SK-N-SH treated with all-trans-retinoic acid at 6 μM for 48 hours (cell line): Measurements from ENCODE around the gene ODAM.

Source experiments
- BACH2 ChIP-seq: fragments of 250-450 bp; sonication (Bioruptor Pico); IDR thresholded peaks from 2 replicates; pipeline ENCODE4 v1.9.0; 2021; ENCODE audit warnings: mild to moderate bottlenecking, borderline replicate concordance
- ISL1 ChIP-seq: fragments of 250-450 bp; sonication (Bioruptor Pico); IDR thresholded peaks from 2 replicates; pipeline ENCODE4 v2.1.2; 2022; ENCODE audit warnings: mild to moderate bottlenecking, moderate library complexity
- PATZ1 ChIP-seq: fragments of 250-450 bp; sonication (Bioruptor Pico); IDR thresholded peaks from 2 replicates; pipeline ENCODE4 v1.8.0; 2020; ENCODE audit warnings: mild to moderate bottlenecking, moderate library complexity, borderline replicate concordance
- PPARA ChIP-seq: fragments of 250-450 bp; sonication (Bioruptor Pico); IDR thresholded peaks from 2 replicates; pipeline ENCODE4 v1.5.0; 2020; ENCODE audit warnings: mild to moderate bottlenecking, borderline replicate concordance
- RARB ChIP-seq: fragments of 250-450 bp; sonication (Bioruptor Pico); IDR thresholded peaks from 2 replicates; pipeline ENCODE4 v1.8.0; 2021; ENCODE audit warnings: mild to moderate bottlenecking, moderate library complexity
- TSHZ2 ChIP-seq: fragments of 250-450 bp; sonication (Bioruptor Pico); IDR thresholded peaks from 2 replicates; pipeline ENCODE4 v1.5.0; 2020; ENCODE audit warnings: mild to moderate bottlenecking, moderate library complexity
- ZFP3 ChIP-seq: fragments of 250-450 bp; sonication (Bioruptor Pico); IDR thresholded peaks from 2 replicates; pipeline ENCODE4 v1.5.0; 2020; ENCODE audit warnings: mild to moderate bottlenecking, moderate library complexity

GRCh38 chr4:70181864-70182263 lies 13.7 kb upstream of the ODAM start:
- no peak for TF ChIP-seq BACH2
- TF ChIP-seq ZFP3 (CRISPR knock-in tag): no peak
- TF ChIP-seq RARB (CRISPR knock-in tag): no peak
- no peak for TF ChIP-seq ISL1 (CRISPR knock-in tag)
- no peak for TF ChIP-seq PATZ1 (CRISPR knock-in tag)
- no peak for TF ChIP-seq TSHZ2 (CRISPR knock-in tag)
- no peak for TF ChIP-seq PPARA (CRISPR knock-in tag)
